H9 (cell line): ENCODE data around the gene DIP2C. TPM values are rescaled to one million over a fixed set of nuclear protein-coding genes. Genes with fewer than 3 reads are reported as not detected.
"Not testable (repeated sequence)": the region's sequence is repeated elsewhere in the genome, so short reads cannot be mapped to it uniquely, and the experiment has no call there.

Source experiments
- DNase-seq: peaks from one replicate; pipeline ENCODE4 v3.0.0-alpha.2; 2017
- H2AFZ ChIP-seq: one replicate; pipeline ENCODE4 v1.6.1; 2013; ENCODE audit warnings: mild to moderate bottlenecking, low read length, control low read depth, moderate library complexity
- H2AK5ac ChIP-seq: 2 replicates; pipeline ENCODE4 v1.6.1; 2013; ENCODE audit warnings: low read length, control low read depth, mixed read lengths; ENCODE audit not compliant: insufficient read length
- H2BK120ac ChIP-seq: one replicate; pipeline ENCODE4 v1.6.1; 2013; ENCODE audit warnings: low read depth, mild to moderate bottlenecking, low read length, control low read depth, inconsistent platforms; ENCODE audit not compliant: poor library complexity, severe bottlenecking
- H2BK12ac ChIP-seq: 2 replicates; pipeline ENCODE4 v1.6.1; 2013; ENCODE audit warnings: low read length, control low read depth, mixed read lengths, low read depth; ENCODE audit not compliant: insufficient read length
- H2BK15ac ChIP-seq: 2 replicates; pipeline ENCODE4 v1.6.1; 2013; ENCODE audit warnings: low read depth, low read length, control low read depth
- H2BK20ac ChIP-seq: one replicate; pipeline ENCODE4 v1.6.1; 2013; ENCODE audit warnings: low read depth, mild to moderate bottlenecking, low read length, control low read depth, inconsistent platforms; ENCODE audit not compliant: poor library complexity, severe bottlenecking
- H2BK5ac ChIP-seq: 2 replicates; pipeline ENCODE4 v1.6.1; 2013; ENCODE audit warnings: low read length, control low read depth, mixed read lengths; ENCODE audit not compliant: insufficient read length
- H3K14ac ChIP-seq: 2 replicates; pipeline ENCODE4 v1.6.1; 2013; ENCODE audit warnings: low read length, control low read depth; ENCODE audit not compliant: insufficient read depth
- H3K18ac ChIP-seq: 2 replicates; pipeline ENCODE4 v1.6.1; 2013; ENCODE audit warnings: low read depth, mild to moderate bottlenecking, mixed read lengths, low read length, control low read depth; ENCODE audit not compliant: insufficient read length
- H3K23ac ChIP-seq: 2 replicates; pipeline ENCODE4 v1.6.1; 2013; ENCODE audit warnings: low read length, control low read depth, mixed read lengths, low read depth; ENCODE audit not compliant: insufficient read length
- H3K23me2 ChIP-seq: 2 replicates; pipeline ENCODE4 v1.6.1; 2013; ENCODE audit warnings: low read depth, mild to moderate bottlenecking, mixed read lengths, low read length, control low read depth; ENCODE audit not compliant: insufficient read length, poor library complexity, severe bottlenecking
- H3K27ac ChIP-seq: 2 replicates; pipeline ENCODE4 v1.5.1; 2013; ENCODE audit warnings: low read length, control low read depth, mixed read lengths, low read depth; ENCODE audit not compliant: insufficient read length
- H3K27me3 ChIP-seq: 2 replicates; pipeline ENCODE4 v1.6.1; 2013; ENCODE audit warnings: low read length, control low read depth, inconsistent platforms; ENCODE audit not compliant: insufficient read depth
- H3K4ac ChIP-seq: 2 replicates; pipeline ENCODE4 v1.6.1; 2013; ENCODE audit warnings: low read depth, mild to moderate bottlenecking, control low read depth, inconsistent platforms, low read length, moderate library complexity
- H3K4me1 ChIP-seq: 2 replicates; pipeline ENCODE4 v1.6.1; 2013; ENCODE audit warnings: low read length, control low read depth, inconsistent platforms; ENCODE audit not compliant: insufficient read depth
- H3K4me2 ChIP-seq: 2 replicates; pipeline ENCODE4 v1.6.1; 2013; ENCODE audit warnings: low read length, control low read depth, mixed read lengths; ENCODE audit not compliant: insufficient read length, insufficient read depth
- H3K56ac ChIP-seq: 2 replicates; pipeline ENCODE4 v1.6.1; 2013; ENCODE audit warnings: low read depth, mild to moderate bottlenecking, mixed read lengths, low read length, control low read depth; ENCODE audit not compliant: insufficient read length
- H3K79me1 ChIP-seq: 2 replicates; pipeline ENCODE4 v1.6.1; 2013; ENCODE audit warnings: low read depth, mild to moderate bottlenecking, moderate library complexity, low read length, control low read depth, inconsistent platforms; ENCODE audit not compliant: insufficient read depth, poor library complexity, severe bottlenecking
- H3K79me2 ChIP-seq: 2 replicates; pipeline ENCODE4 v1.6.1; 2013; ENCODE audit warnings: low read length, control low read depth, inconsistent platforms; ENCODE audit not compliant: insufficient read depth
- H3K9ac ChIP-seq: 2 replicates; pipeline ENCODE4 v1.6.1; 2013; ENCODE audit warnings: low read length, control low read depth, mixed read lengths; ENCODE audit not compliant: insufficient read length; ENCODE audit errors: extremely low read depth
- H3K9me3 ChIP-seq: one replicate; pipeline ENCODE4 v1.6.1; 2013; ENCODE audit warnings: low read depth, low read length, inconsistent platforms; ENCODE audit not compliant: control insufficient read depth
- H3T11ph ChIP-seq: one replicate; pipeline ENCODE4 v1.6.1; 2013; ENCODE audit warnings: mild to moderate bottlenecking, low read length, control low read depth, inconsistent platforms
- H4K20me1 ChIP-seq: one replicate; pipeline ENCODE4 v1.6.1; 2013; ENCODE audit not compliant: control insufficient read depth, insufficient read length, insufficient read depth
- H4K5ac ChIP-seq: 2 replicates; pipeline ENCODE4 v1.6.1; 2013; ENCODE audit warnings: low read depth, mild to moderate bottlenecking, mixed read lengths, low read length, control low read depth; ENCODE audit not compliant: insufficient read length
- H4K8ac ChIP-seq: replicated peaks from 2 replicates; pipeline ENCODE4 v1.6.1; 2013; ENCODE audit warnings: low read length, control low read depth, mixed read lengths, low read depth; ENCODE audit not compliant: insufficient read length
- H4K91ac ChIP-seq: 2 replicates; pipeline ENCODE4 v1.6.1; 2013; ENCODE audit warnings: low read depth, mild to moderate bottlenecking, moderate library complexity, mixed read lengths, low read length, control low read depth; ENCODE audit not compliant: insufficient read length
- H3K27ac Mint-ChIP-seq, 3 experiments: 2 replicates in 2 of 3; 3 replicates in 1 of 3; pipeline ENCODE4 v1.8.0; 2020 to 2021; ENCODE audit warnings: mixed read lengths in 3 of 3, mild to moderate bottlenecking in 1 of 3, moderate library complexity in 1 of 3
- H3K27me3 Mint-ChIP-seq: 2 replicates; pipeline ENCODE4 v1.8.0; 2021; ENCODE audit warnings: low read depth, mild to moderate bottlenecking, moderate library complexity, mixed read lengths
- H3K36me3 Mint-ChIP-seq, 3 experiments: 2 replicates in 2 of 3; 3 replicates in 1 of 3; pipeline ENCODE4 v1.8.0; 2020 to 2021; ENCODE audit warnings: low read depth in 3 of 3, mixed read lengths in 3 of 3; ENCODE audit not compliant: insufficient read depth in 1 of 3
- H3K4me1 Mint-ChIP-seq, 2 experiments: 2 replicates each; pipeline ENCODE4 v1.8.0; 2020; ENCODE audit warnings: mixed read lengths in 2 of 2
- H3K4me3 Mint-ChIP-seq, 2 experiments: 2 replicates in 1 of 2; 3 replicates in 1 of 2; pipeline ENCODE4 v1.8.0; 2020 to 2021; ENCODE audit warnings: mild to moderate bottlenecking in 2 of 2, mixed read lengths in 2 of 2, moderate library complexity in 1 of 2
- H3K9me3 Mint-ChIP-seq, 2 experiments: 2 replicates in 1 of 2; 3 replicates in 1 of 2; pipeline ENCODE4 v1.8.0; 2020; ENCODE audit warnings: mild to moderate bottlenecking in 2 of 2, mixed read lengths in 2 of 2, moderate library complexity in 1 of 2
- WGBS: extraction: QIAGEN DNeasy Blood & Tissue Kit; methylation state at CpG from one replicate; pipeline ENCODE4 v1.1.7; 2013; ENCODE audit warnings: missing lambda C conversion rate, low lambda C conversion rate, mixed read lengths; ENCODE audit not compliant: insufficient read length; ENCODE audit errors: extremely low coverage; 5-methylcytosine and 5-hydroxymethylcytosine counted together
- total RNA-seq: library from RNA; stranded (reverse); gene quantifications from 2 replicates; pipeline ENCODE4 v1.2.1, GENCODE V29; 2021
- TF ChIP-seq, protein P1 (sequence below): fragments of 200-600 bp; sonication (generic); conservative IDR thresholded peaks from 3 replicates; pipeline ENCODE4 v1.8.0; 2021; ENCODE audit warnings: antibody characterized with exemption, mild to moderate bottlenecking

The DIP2C gene
- total RNA-seq, 1 experiment from 2014 or later = 7.9 TPM

DNA sequence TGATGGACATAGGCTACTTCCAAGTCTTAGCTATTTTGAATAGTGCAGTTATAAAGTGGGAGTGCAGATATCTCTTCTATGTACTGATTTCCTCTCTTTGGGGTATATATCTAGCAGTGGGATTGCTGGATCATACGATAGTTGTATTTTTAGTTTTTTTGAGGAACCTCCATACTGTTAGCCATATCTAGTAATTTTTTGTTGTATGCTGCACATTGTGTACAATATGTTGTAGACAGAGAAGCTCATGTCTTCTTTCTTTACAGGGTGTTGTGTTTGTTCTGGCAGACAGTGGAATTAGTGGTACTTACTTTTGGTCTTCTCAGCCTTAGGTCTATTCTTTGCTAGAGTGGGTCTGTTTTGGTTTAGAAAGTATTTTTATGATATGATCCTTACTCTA, 13.7 kb upstream of the DIP2C start:
- Histone ChIP-seq H3K4ac (no peak overlapping the region), H2BK120ac (no peak overlapping the region), H4K20me1 (no peaks in the 10 kb centered on the region), H3K56ac (no peak overlapping the region), H3K14ac (no peak overlapping the region), H3K79me1 (no peaks in the 10 kb centered on the region), H3K23ac (no peak overlapping the region), H3K9me3 (no peaks in the 10 kb centered on the region), H3K27me3 (no peaks in the 10 kb centered on the region), H2BK20ac (no peak overlapping the region), H3K4me2 (no peak overlapping the region), H3T11ph (no peak overlapping the region), H2AK5ac (no peak overlapping the region), H3K9ac (no peak overlapping the region), H4K8ac (no peak overlapping the region), H2AFZ (no peak overlapping the region), H3K27ac (no peak overlapping the region), H2BK15ac (no peak overlapping the region), H2BK12ac (no peak overlapping the region), H3K23me2 (no peaks in the 10 kb centered on the region), H3K4me1 (no peaks in the 10 kb centered on the region), H4K5ac (no peak overlapping the region), H3K18ac (no peak overlapping the region), H3K79me2 (no peaks in the 10 kb centered on the region), H2BK5ac (no peak overlapping the region), H4K91ac (no peak overlapping the region)
- Mint-ChIP-seq H3K27ac (no peak overlapping the region), H3K36me3 (no peaks in the 10 kb centered on the region), H3K27me3 (peaks cover 38% of the 10 kb centered on the region), H3K9me3 (peaks cover 0 to 3% of the 10 kb centered on the region in 2 experiments; a peak in 2 of 5 replicates), H3K4me1 (no peaks in the 10 kb centered on the region), H3K4me3 (no peak overlapping the region)
- WGBS = no CpG with 5 or more reads among the region's 1 CpG
- TF ChIP-seq, protein P1, sequence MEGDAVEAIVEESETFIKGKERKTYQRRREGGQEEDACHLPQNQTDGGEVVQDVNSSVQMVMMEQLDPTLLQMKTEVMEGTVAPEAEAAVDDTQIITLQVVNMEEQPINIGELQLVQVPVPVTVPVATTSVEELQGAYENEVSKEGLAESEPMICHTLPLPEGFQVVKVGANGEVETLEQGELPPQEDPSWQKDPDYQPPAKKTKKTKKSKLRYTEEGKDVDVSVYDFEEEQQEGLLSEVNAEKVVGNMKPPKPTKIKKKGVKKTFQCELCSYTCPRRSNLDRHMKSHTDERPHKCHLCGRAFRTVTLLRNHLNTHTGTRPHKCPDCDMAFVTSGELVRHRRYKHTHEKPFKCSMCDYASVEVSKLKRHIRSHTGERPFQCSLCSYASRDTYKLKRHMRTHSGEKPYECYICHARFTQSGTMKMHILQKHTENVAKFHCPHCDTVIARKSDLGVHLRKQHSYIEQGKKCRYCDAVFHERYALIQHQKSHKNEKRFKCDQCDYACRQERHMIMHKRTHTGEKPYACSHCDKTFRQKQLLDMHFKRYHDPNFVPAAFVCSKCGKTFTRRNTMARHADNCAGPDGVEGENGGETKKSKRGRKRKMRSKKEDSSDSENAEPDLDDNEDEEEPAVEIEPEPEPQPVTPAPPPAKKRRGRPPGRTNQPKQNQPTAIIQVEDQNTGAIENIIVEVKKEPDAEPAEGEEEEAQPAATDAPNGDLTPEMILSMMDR = no peak
- DNase-seq = no peak

DNA sequence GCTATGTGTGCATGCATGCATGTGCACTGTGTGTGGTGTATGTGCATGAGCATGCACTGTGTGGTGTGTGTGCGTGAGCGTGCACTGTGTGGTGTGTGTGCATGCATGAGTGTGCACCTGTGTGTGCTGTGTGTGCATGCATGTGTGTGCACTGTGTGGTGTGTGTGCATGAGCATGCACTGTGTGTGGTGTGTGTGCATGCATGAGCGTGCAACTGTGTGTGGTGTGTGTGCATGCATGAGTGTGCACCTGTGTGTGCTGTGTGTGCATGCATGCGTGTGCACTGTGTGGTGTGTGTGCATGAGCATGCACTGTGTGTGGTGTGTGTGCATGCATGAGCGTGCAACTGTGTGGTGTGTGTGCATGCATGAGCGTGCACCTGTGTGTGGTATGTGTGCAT, 10.7 kb upstream of the DIP2C start:
- H3K9ac ChIP-seq, H3K4ac ChIP-seq, H3K4me1 Mint-ChIP-seq: not testable (repeated sequence)

More for the DNA sequence above, 10.7 kb upstream of the DIP2C start:
- not testable (repeated sequence) for H3K18ac ChIP-seq, H3K9me3 Mint-ChIP-seq, H2BK15ac ChIP-seq, H3K4me3 Mint-ChIP-seq, H3K56ac ChIP-seq, H2AK5ac ChIP-seq, H3K79me2 ChIP-seq, H3T11ph ChIP-seq, H3K27ac ChIP-seq, H3K9me3 ChIP-seq, DNase-seq, H3K23me2 ChIP-seq, H3K27me3 ChIP-seq, H4K20me1 ChIP-seq, H4K91ac ChIP-seq, H4K8ac ChIP-seq, H2AFZ ChIP-seq, H3K36me3 Mint-ChIP-seq, H3K79me1 ChIP-seq, H3K4me2 ChIP-seq, H2BK5ac ChIP-seq, H3K27ac Mint-ChIP-seq, H2BK12ac ChIP-seq, H4K5ac ChIP-seq, H2BK20ac ChIP-seq, H3K4me1 ChIP-seq, H2BK120ac ChIP-seq, H3K14ac ChIP-seq
- peaks cover 33% of the 10 kb centered on the region for H3K27me3 Mint-ChIP-seq
- peak overlapping the region; percentile 15 for H3K23ac ChIP-seq
- WGBS = no CpG with 5 or more reads among the region's 6 CpGs
